Panc1 (cell line): ENCODE results near the gene GAL3ST1. TPM values are rescaled to one million over a fixed set of nuclear protein-coding genes. Genes with fewer than 3 reads are reported as not detected.

Experiments
- ATAC-seq: fragments of 200-7000 bp; cut with Tn5 transposase; 2 replicates; pipeline ENCODE4 v1.9.1; 2020; ENCODE audit warnings: mild to moderate bottlenecking, moderate library complexity
- BruUV-seq: library from RNA; stranded (reverse); fragments of 400-500 nt; replicated peaks from 2 replicates; lab custom pipeline; 2021; lab: Mats Ljungman, UMichigan
- CTCF ChIA-PET: fragments of 300-600 bp; sonication (Branson Sonifier 250); formaldehyde crosslinking; loops from one replicate; lab custom pipeline; 2022; ENCODE audit warnings: antibody characterized with exemption; lab: Charles Lee
- POLR2A ChIA-PET: fragments of 300-600 bp; sonication (Branson Sonifier 250); formaldehyde crosslinking; loops from one replicate; lab custom pipeline; 2022; ENCODE audit warnings: antibody characterized with exemption; lab: Charles Lee
- DNase-seq: peaks from one replicate; pipeline ENCODE4 v3.0.0-alpha.2; 2010; ENCODE audit warnings: low read depth, low spot score
- H3K27ac ChIP-seq: 2 replicates; pipeline ENCODE4 v1.5.1; 2011; ENCODE audit warnings: mild to moderate bottlenecking, low read length, inconsistent platforms
- H3K27me3 ChIP-seq: fragments of 200-500 bp; sonication (Bioruptor generic); 2 replicates; pipeline ENCODE4 v1.6.0; 2014; ENCODE audit warnings: low read length, inconsistent platforms; ENCODE audit not compliant: control insufficient read depth, insufficient read depth
- H3K36me3 ChIP-seq: fragments of 200-500 bp; sonication (Bioruptor generic); 2 replicates; pipeline ENCODE4 v1.5.1; 2014; ENCODE audit warnings: inconsistent platforms, mild to moderate bottlenecking, low read length, moderate library complexity; ENCODE audit not compliant: control insufficient read depth, insufficient read depth
- H3K4me1 ChIP-seq: 2 replicates; pipeline ENCODE4 v1.5.1; 2011; ENCODE audit warnings: inconsistent platforms, mild to moderate bottlenecking, low read length, moderate library complexity; ENCODE audit not compliant: control insufficient read depth, insufficient read depth
- H3K4me3 ChIP-seq, 2 experiments: 2 replicates each; pipeline ENCODE4 v1.5.1; 2011 to 2012; ENCODE audit warnings: low read depth in 2 of 2, low read length in 2 of 2, mild to moderate bottlenecking in 2 of 2, inconsistent platforms in 1 of 2, moderate library complexity in 1 of 2
- H3K9me3 ChIP-seq: fragments of 200-500 bp; sonication (Bioruptor generic); 2 replicates; pipeline ENCODE4 v1.5.1; 2014; ENCODE audit warnings: low read depth, mild to moderate bottlenecking, inconsistent platforms, low read length, moderate library complexity; ENCODE audit not compliant: control insufficient read depth, insufficient read depth
- POLR2AphosphoS5 ChIP-seq: IDR thresholded peaks from 2 replicates; pipeline ENCODE4 v1.6.1; 2012; ENCODE audit warnings: mild to moderate bottlenecking, low read depth, low read length, moderate library complexity
- REST ChIP-seq, 2 experiments: IDR thresholded peaks; 2 replicates each; pipeline ENCODE4 v1.6.1; 2011 to 2012; ENCODE audit warnings: low read depth in 2 of 2, control low read depth in 1 of 2, low read length in 1 of 2, mild to moderate bottlenecking in 1 of 2, moderate library complexity in 1 of 2; ENCODE audit not compliant: insufficient read depth in 1 of 2
- SIN3A ChIP-seq: IDR thresholded peaks from 2 replicates; pipeline ENCODE4 v1.6.1; 2012; ENCODE audit warnings: low read depth, mild to moderate bottlenecking, low read length, moderate library complexity, borderline replicate concordance; ENCODE audit not compliant: insufficient read depth
- TCF7L2 ChIP-seq: IDR thresholded peaks from 2 replicates; pipeline ENCODE4 v1.6.1; 2011; ENCODE audit warnings: mild to moderate bottlenecking, low read depth, low read length, inconsistent platforms
- in situ Hi-C: cut with HindIII; loops from 2 replicates; pipeline ENCODE4 v1.10.0; 2016; ENCODE audit warnings: low sequenced_read_pairs, low pct_unique_long_range_greater_than_20kb
- intact Hi-C: fragments of 100-400 bp; cut with micrococcal nuclease; formaldehyde crosslinking; loops from one replicate; pipeline ENCODE4 v1.10.0; 2022; ENCODE audit not compliant: unreplicated experiment
- total RNA-seq: library from RNA; stranded (reverse); gene quantifications from one replicate; pipeline ENCODE4 v1.2.1, GENCODE V29; 2021; ENCODE audit not compliant: unreplicated experiment
- TF ChIP-seq, protein P1 (sequence below): fragments of 450-650 bp; IDR thresholded peaks from 2 replicates; pipeline ENCODE4 v1.5.1; 2017; ENCODE audit warnings: mild to moderate bottlenecking

GAL3ST1 gene
- total RNA-seq, 1 experiment from 2014 or later: 1.1 TPM

- H3K4me3 ChIP-seq: no peak overlapping the region
- intact Hi-C loops: no loop called here
These were observed 27.0 kb upstream of the GAL3ST1 start for GRCh38 chr22:30601464-30601863.

GRCh38 chr22:30600921-30601320 is 26.5 kb upstream of the GAL3ST1 start:
- BruUV-seq: no TSS peak
- intact Hi-C loops: no loop called here
- CTCF ChIA-PET: interaction anchor here (0.6 kb wide), 1 partner anchor 124 kb away, joined by 3 read pairs; no protein-coding TSS in a partner anchor

More at GRCh38 chr22:30601464-30601863, 27.0 kb upstream of the GAL3ST1 start:
- no TSS peak for BruUV-seq
- in situ Hi-C loops: no loop called here
- no peak overlapping the region for H3K27ac ChIP-seq
- TF ChIP-seq, protein P1, sequence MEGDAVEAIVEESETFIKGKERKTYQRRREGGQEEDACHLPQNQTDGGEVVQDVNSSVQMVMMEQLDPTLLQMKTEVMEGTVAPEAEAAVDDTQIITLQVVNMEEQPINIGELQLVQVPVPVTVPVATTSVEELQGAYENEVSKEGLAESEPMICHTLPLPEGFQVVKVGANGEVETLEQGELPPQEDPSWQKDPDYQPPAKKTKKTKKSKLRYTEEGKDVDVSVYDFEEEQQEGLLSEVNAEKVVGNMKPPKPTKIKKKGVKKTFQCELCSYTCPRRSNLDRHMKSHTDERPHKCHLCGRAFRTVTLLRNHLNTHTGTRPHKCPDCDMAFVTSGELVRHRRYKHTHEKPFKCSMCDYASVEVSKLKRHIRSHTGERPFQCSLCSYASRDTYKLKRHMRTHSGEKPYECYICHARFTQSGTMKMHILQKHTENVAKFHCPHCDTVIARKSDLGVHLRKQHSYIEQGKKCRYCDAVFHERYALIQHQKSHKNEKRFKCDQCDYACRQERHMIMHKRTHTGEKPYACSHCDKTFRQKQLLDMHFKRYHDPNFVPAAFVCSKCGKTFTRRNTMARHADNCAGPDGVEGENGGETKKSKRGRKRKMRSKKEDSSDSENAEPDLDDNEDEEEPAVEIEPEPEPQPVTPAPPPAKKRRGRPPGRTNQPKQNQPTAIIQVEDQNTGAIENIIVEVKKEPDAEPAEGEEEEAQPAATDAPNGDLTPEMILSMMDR: no peak
- TF ChIP-seq SIN3A (no peak), REST (IDR thresholded peaks at IDR 0.05; ENCODE audit: insufficient read depth in 1 of 2, low read depth in 2 of 2, low read length in 1 of 2) (no peak), POLR2AphosphoS5 (no peak), TCF7L2 (no peak)
- CTCF ChIA-PET: interaction anchor here (0.5 to 1.0 kb wide), 6 partner anchors 14 to 213 kb away, joined by 3 to 9 read pairs (median 6); no protein-coding TSS in a partner anchor
- POLR2A ChIA-PET: no interaction called here
- DNase-seq (no peak), ATAC-seq (no peak)
- H3K4me1 ChIP-seq: no peaks in the 10 kb centered on the region
- no peaks in the 10 kb centered on the region for H3K36me3 ChIP-seq
- H3K9me3 ChIP-seq: no peaks in the 10 kb centered on the region
- H3K27me3 ChIP-seq: no peaks in the 10 kb centered on the region

More at GRCh38 chr22:30600921-30601320, 26.5 kb upstream of the GAL3ST1 start:
- in situ Hi-C loops: no loop called here
- TF ChIP-seq REST (IDR thresholded peaks at IDR 0.05; ENCODE audit: insufficient read depth in 1 of 2, low read depth in 2 of 2, low read length in 1 of 2): no peak
- no peak for TF ChIP-seq POLR2AphosphoS5
- TF ChIP-seq, protein P1: no peak
- no peak for TF ChIP-seq SIN3A
- no peak for TF ChIP-seq TCF7L2
- Histone ChIP-seq H3K27ac (no peak overlapping the region), H3K36me3 (no peaks in the 10 kb centered on the region), H3K4me1 (no peaks in the 10 kb centered on the region), H3K4me3 (no peak overlapping the region), H3K27me3 (no peaks in the 10 kb centered on the region), H3K9me3 (no peaks in the 10 kb centered on the region)
- DNase-seq: no peak
- no peak for ATAC-seq
- POLR2A ChIA-PET: no interaction called here
